ENCODE results near the gene INAFM2.

GRCh38 chr15:40310993-40311392 is 12.5 kb upstream of the INAFM2 start:
- TF ChIP-seq EZH2 (IDR thresholded peaks at IDR 0.05) (no peak), CTCF (IDR thresholded peaks at IDR 0.05) (no peak)
